Inflammatory macrophage (primary cell): ENCODE data around the gene C3orf49.
A peak's percentile ranks its signal among the peaks of the same experiment; 100 is the strongest.

Experiments used
- DNase-seq, 2 donors: peaks; one replicate each; pipeline ENCODE4 v3.0.0-alpha.2; 2020 to 2022
- total RNA-seq, 18 experiments: gene quantifications; one replicate each; lab custom pipeline; 2026; ENCODE audit warnings: mixed read lengths in 6 of 18, inconsistent platforms in 2 of 18; lab: John Stamatoyannopoulos, UW

Gene C3orf49
- total RNA-seq, result 0 to 0.07 (median 0) reads per million in 18 experiments

- no peak for DNase-seq
Observed at GRCh38 chr3:63819151-63819398, at the start of gene C3orf49. Gene C3orf49, plus strand, starts transcription at chr3:63819299. Its CDS starts 173 bp downstream, at chr3:63819472.

GRCh38 chr3:63774781-63775180 is 44.3 kb upstream of the C3orf49 start:
- DNase-seq, result peak; percentile 22 to 43

GRCh38 chr3:63779227-63779626 is 39.9 kb upstream of the C3orf49 start:
- DNase-seq, result no peak

- DNase-seq, result peak; percentile 53 to 62
Observed at GRCh38 chr3:63791974-63792373, 27.1 kb upstream of the C3orf49 start.

- no peak for DNase-seq
Observed at GRCh38 chr3:63795438-63795837, 23.7 kb upstream of the C3orf49 start.

GRCh38 chr3:63798544-63798943 is 20.6 kb upstream of the C3orf49 start:
- DNase-seq, result peak; percentile 11 to 79

- peak in 1 of 2 donors; percentile 5 for DNase-seq
Observed at GRCh38 chr3:63798949-63799348, 20.1 kb upstream of the C3orf49 start.

- no peak for DNase-seq
Observed at GRCh38 chr3:63800097-63800496, 19.0 kb upstream of the C3orf49 start.

GRCh38 chr3:63803911-63804310 is 15.2 kb upstream of the C3orf49 start:
- DNase-seq, result no peak

GRCh38 chr3:63807961-63808565 is 11.0 kb upstream of the C3orf49 start:
- peak; percentile 63 to 80 for DNase-seq

- DNase-seq, result no peak
Observed at GRCh38 chr3:63808633-63809032, 10.5 kb upstream of the C3orf49 start.

GRCh38 chr3:63809607-63810006 is 9.5 kb upstream of the C3orf49 start:
- DNase-seq, result no peak

GRCh38 chr3:63814237-63814636 is 4.9 kb upstream of the C3orf49 start:
- DNase-seq, result no peak

- DNase-seq, result no peak
Observed at GRCh38 chr3:63817225-63817624, 1.9 kb upstream of the C3orf49 start.

GRCh38 chr3:63818282-63819150 is 583 bp upstream of the C3orf49 start:
- peak; percentile 66 to 71 for DNase-seq

- DNase-seq, result no peak
Observed at GRCh38 chr3:63824309-63824708, 5.2 kb downstream of the C3orf49 start.

- DNase-seq, result no peak
Observed at GRCh38 chr3:63830526-63830925, 11.4 kb downstream of the C3orf49 start.

- no peak for DNase-seq
Observed at GRCh38 chr3:63832395-63832794, 13.3 kb downstream of the C3orf49 start.

- no peak for DNase-seq
Observed at GRCh38 chr3:63841704-63842103, 22.6 kb downstream of the C3orf49 start.

- DNase-seq, result no peak
Observed at GRCh38 chr3:63842127-63842526, 23.0 kb downstream of the C3orf49 start.

GRCh38 chr3:63845215-63845614 is 26.1 kb downstream of the C3orf49 start:
- no peak for DNase-seq

- no peak for DNase-seq
Observed at GRCh38 chr3:63847718-63848450, 28.8 kb downstream of the C3orf49 start.

- DNase-seq, result no peak
Observed at GRCh38 chr3:63849175-63849574, 30.1 kb downstream of the C3orf49 start.

GRCh38 chr3:63851287-63851686 is 32.2 kb downstream of the C3orf49 start:
- DNase-seq, result no peak
